ENCODE results near the gene RDX.

- TF ChIP-seq CTCF (conservative IDR thresholded peaks at IDR 0.05; ENCODE audit: low read length) (no peak), EZH2phosphoT487 (IDR thresholded peaks at IDR 0.05; ENCODE audit: borderline replicate concordance, low read depth, low read length) (no peak)
These were observed 1.4 kb upstream of the RDX start for GRCh38 chr11:110297726-110298300.

Measured in OCI-LY7 (cell line).